HEK293 (cell line): ENCODE results near the gene ANKRD9.

Experiments
- GLI4 ChIP-seq: fragments of 450-650 bp; formaldehyde crosslinking; IDR thresholded peaks from 2 replicates; pipeline ENCODE4 v1.5.1; 2016; ENCODE audit warnings: missing biosample characterization, missing genetic modification characterization
- KLF9 ChIP-seq: fragments of 450-650 bp; formaldehyde crosslinking; IDR thresholded peaks from 2 replicates; pipeline ENCODE4 v1.5.1; 2016; ENCODE audit warnings: missing biosample characterization, missing genetic modification characterization, low read depth
- PRDM10 ChIP-seq: fragments of 450-650 bp; formaldehyde crosslinking; IDR thresholded peaks from 2 replicates; pipeline ENCODE4 v1.5.1; 2016; ENCODE audit warnings: missing biosample characterization, missing genetic modification characterization
- PRDM2 ChIP-seq: fragments of 450-650 bp; formaldehyde crosslinking; IDR thresholded peaks from 2 replicates; pipeline ENCODE4 v1.5.1; 2016; ENCODE audit warnings: missing biosample characterization, missing genetic modification characterization, borderline replicate concordance
- SP3 ChIP-seq: fragments of 450-650 bp; formaldehyde crosslinking; IDR thresholded peaks from 2 replicates; pipeline ENCODE4 v1.5.1; 2016; ENCODE audit warnings: missing biosample characterization, missing genetic modification characterization
- YY2 ChIP-seq: fragments of 450-650 bp; formaldehyde crosslinking; IDR thresholded peaks from 2 replicates; pipeline ENCODE4 v1.5.1; 2016; ENCODE audit warnings: missing biosample characterization, missing genetic modification characterization
- ZBTB10 ChIP-seq: fragments of 450-650 bp; formaldehyde crosslinking; IDR thresholded peaks from 2 replicates; pipeline ENCODE4 v1.5.1; 2016; ENCODE audit warnings: missing biosample characterization, missing genetic modification characterization
- ZFP3 ChIP-seq: fragments of 450-650 bp; formaldehyde crosslinking; IDR thresholded peaks from 2 replicates; pipeline ENCODE4 v1.5.1; 2016; ENCODE audit warnings: low read depth, missing biosample characterization, missing genetic modification characterization
- ZNF16 ChIP-seq: fragments of 450-650 bp; formaldehyde crosslinking; IDR thresholded peaks from 2 replicates; pipeline ENCODE4 v1.5.1; 2016; ENCODE audit warnings: low read depth, missing biosample characterization, missing genetic modification characterization
- ZNF202 ChIP-seq: fragments of 450-650 bp; formaldehyde crosslinking; IDR thresholded peaks from 2 replicates; pipeline ENCODE4 v1.5.1; 2016; ENCODE audit warnings: missing biosample characterization, missing genetic modification characterization, borderline replicate concordance
- ZNF23 ChIP-seq: fragments of 450-650 bp; formaldehyde crosslinking; IDR thresholded peaks from 2 replicates; pipeline ENCODE4 v1.5.1; 2016; ENCODE audit warnings: missing biosample characterization, missing genetic modification characterization, borderline replicate concordance
- ZNF518A ChIP-seq: fragments of 450-650 bp; formaldehyde crosslinking; conservative IDR thresholded peaks from 2 replicates; pipeline ENCODE4 v1.5.1; 2016; ENCODE audit warnings: low read depth, missing biosample characterization, missing genetic modification characterization
- ZNF561 ChIP-seq: fragments of 450-650 bp; IDR thresholded peaks from 2 replicates; pipeline ENCODE4 v1.5.1; 2018; ENCODE audit warnings: missing biosample characterization, missing genetic modification characterization, borderline replicate concordance
- ZNF747 ChIP-seq: fragments of 450-650 bp; formaldehyde crosslinking; IDR thresholded peaks from 2 replicates; pipeline ENCODE4 v1.5.1; 2016; ENCODE audit warnings: missing biosample characterization, missing genetic modification characterization
- ZNF768 ChIP-seq: fragments of 450-650 bp; formaldehyde crosslinking; IDR thresholded peaks from 2 replicates; pipeline ENCODE4 v1.5.1; 2018; ENCODE audit warnings: missing biosample characterization, mild to moderate bottlenecking, missing genetic modification characterization
- ZNF830 ChIP-seq: fragments of 450-650 bp; IDR thresholded peaks from 2 replicates; pipeline ENCODE4 v1.5.0; 2018; ENCODE audit warnings: missing biosample characterization, missing genetic modification characterization, low read depth, mild to moderate bottlenecking, moderate library complexity
- ZNF837 ChIP-seq: fragments of 450-650 bp; formaldehyde crosslinking; IDR thresholded peaks from 2 replicates; pipeline ENCODE4 v1.5.1; 2016; ENCODE audit warnings: missing biosample characterization, missing genetic modification characterization
- ZNF843 ChIP-seq: fragments of 450-650 bp; formaldehyde crosslinking; IDR thresholded peaks from 2 replicates; pipeline ENCODE4 v1.5.1; 2016; ENCODE audit warnings: missing biosample characterization, missing genetic modification characterization
- TF ChIP-seq, protein P1 (sequence below): fragments of 450-650 bp; formaldehyde crosslinking; IDR thresholded peaks from 2 replicates; pipeline ENCODE4 v1.5.1; 2017; ENCODE audit warnings: missing biosample characterization, missing genetic modification characterization

Gene ANKRD9

DNA sequence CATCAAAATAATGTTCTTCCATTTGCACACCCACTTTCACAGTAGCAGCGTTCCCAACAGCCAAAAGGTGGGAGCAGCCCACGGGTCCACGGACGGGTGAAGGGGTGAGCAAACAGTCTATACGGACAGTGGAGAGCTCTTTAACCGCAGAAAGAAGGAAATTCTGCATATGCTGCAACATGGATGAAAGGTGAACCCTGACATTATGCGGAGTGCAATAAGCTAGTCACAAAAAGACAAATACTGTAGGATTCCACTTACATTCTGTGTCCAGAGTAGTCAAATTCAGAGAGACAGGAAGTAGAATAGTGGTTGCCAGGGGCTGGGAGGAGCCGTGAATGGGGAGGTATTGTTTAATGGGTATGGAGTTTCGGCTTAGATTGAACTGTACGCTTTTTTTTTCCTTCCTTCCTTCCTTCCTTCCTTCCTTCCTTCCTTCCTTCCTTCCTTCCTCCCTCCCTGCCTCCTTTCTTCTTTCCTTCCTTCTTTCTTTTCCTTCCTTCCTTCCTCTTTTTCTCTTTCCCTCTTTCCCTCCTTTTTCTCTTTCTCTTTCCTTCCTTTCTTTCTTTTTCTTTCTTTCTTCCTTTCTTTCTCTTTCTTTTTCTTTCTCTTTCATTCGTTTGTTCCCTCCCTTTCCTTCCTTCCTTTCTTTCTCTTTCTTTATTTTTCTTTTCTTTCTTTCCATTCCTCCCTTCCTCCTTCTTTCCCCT lies 15.8 kb upstream of the ANKRD9 start (continued):
- TF ChIP-seq GLI4 (tag by site-specific recombination), result peak; percentile 78; the same call in 1 of the 2 replicates
- TF ChIP-seq ZNF518A (tag by site-specific recombination), result no peak
- no peak for TF ChIP-seq ZFP3 (tag by site-specific recombination)
- no peak for TF ChIP-seq ZNF23 (tag by site-specific recombination)
- TF ChIP-seq PRDM10 (tag by site-specific recombination), result peak; percentile 93
- TF ChIP-seq ZNF830 (tag by site-specific recombination), result no peak
- no peak for TF ChIP-seq PRDM2 (tag by site-specific recombination)
- TF ChIP-seq YY2, result 0 out of 2 replicates have a peak, but pooled peaks have one; percentile 62
- TF ChIP-seq ZNF837 (tag by site-specific recombination), result no peak
- TF ChIP-seq, protein P1, sequence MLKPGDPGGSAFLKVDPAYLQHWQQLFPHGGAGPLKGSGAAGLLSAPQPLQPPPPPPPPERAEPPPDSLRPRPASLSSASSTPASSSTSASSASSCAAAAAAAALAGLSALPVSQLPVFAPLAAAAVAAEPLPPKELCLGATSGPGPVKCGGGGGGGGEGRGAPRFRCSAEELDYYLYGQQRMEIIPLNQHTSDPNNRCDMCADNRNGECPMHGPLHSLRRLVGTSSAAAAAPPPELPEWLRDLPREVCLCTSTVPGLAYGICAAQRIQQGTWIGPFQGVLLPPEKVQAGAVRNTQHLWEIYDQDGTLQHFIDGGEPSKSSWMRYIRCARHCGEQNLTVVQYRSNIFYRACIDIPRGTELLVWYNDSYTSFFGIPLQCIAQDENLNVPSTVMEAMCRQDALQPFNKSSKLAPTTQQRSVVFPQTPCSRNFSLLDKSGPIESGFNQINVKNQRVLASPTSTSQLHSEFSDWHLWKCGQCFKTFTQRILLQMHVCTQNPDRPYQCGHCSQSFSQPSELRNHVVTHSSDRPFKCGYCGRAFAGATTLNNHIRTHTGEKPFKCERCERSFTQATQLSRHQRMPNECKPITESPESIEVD (tag by site-specific recombination), result no peak
- no peak for TF ChIP-seq ZNF747 (tag by site-specific recombination)
- peak; percentile 20; the same call in 1 of the 2 replicates for TF ChIP-seq SP3
- TF ChIP-seq ZNF843 (tag by site-specific recombination), result peak; percentile 46; the same call in 1 of the 2 replicates
- no peak for TF ChIP-seq ZNF768
- no peak for TF ChIP-seq KLF9 (tag by site-specific recombination)
- no peak for TF ChIP-seq ZNF202 (tag by site-specific recombination)
- TF ChIP-seq ZNF561 (tag by site-specific recombination), result no peak
- TF ChIP-seq ZNF16 (tag by site-specific recombination), result no peak
- no peak for TF ChIP-seq ZBTB10 (tag by site-specific recombination)
